Heart right ventricle (tissue), 16 donors: ENCODE results near the gene SMPD2. TPM values are rescaled to one million over a fixed set of nuclear protein-coding genes. Genes with fewer than 3 reads are reported as not detected.

Experiments used
- ATAC-seq, 8 donors: fragments of 200-7000 bp; cut with Tn5 transposase; one replicate each; pipeline ENCODE4 v1.9.1; 2020; ENCODE audit warnings: mild to moderate bottlenecking in 8 of 8, moderate library complexity in 8 of 8, moderate number of reproducible peaks in 1 of 8
- DNase-seq, 2 donors: peaks; one replicate each; pipeline ENCODE4 v3.0.0-alpha.2; 2020
- H3K27ac ChIP-seq, 10 donors: fragments of 200-600 bp; sonication (generic) in 2 of 10; one replicate each; pipeline versions ENCODE4 v1.5.0 to v1.8.0; 2020 to 2022; ENCODE audit warnings: mild to moderate bottlenecking in 3 of 10
- H3K27me3 ChIP-seq, 7 donors: fragments of 200-600 bp; one replicate each; pipeline ENCODE4 v1.8.0; 2021 to 2022; ENCODE audit warnings: mild to moderate bottlenecking in 2 of 7
- H3K36me3 ChIP-seq, 9 donors: fragments of 200-600 bp; sonication (generic) in 1 of 9; one replicate each; pipeline versions ENCODE4 v1.5.0 to v1.8.0; 2020 to 2022; ENCODE audit warnings: mild to moderate bottlenecking in 2 of 9
- H3K4me1 ChIP-seq, 9 donors: fragments of 200-600 bp; sonication (generic) in 1 of 9; one replicate each; pipeline versions ENCODE4 v1.5.0 to v1.8.0; 2020 to 2022; ENCODE audit warnings: mild to moderate bottlenecking in 4 of 9
- H3K4me3 ChIP-seq, 10 donors: fragments of 200-600 bp; sonication (generic) in 2 of 10; one replicate each; pipeline versions ENCODE4 v1.5.0 to v1.8.0; 2020 to 2022; ENCODE audit warnings: mild to moderate bottlenecking in 7 of 10, moderate library complexity in 2 of 10
- H3K9me3 ChIP-seq, 11 donors: fragments of 200-600 bp in 10 of 11; sonication (generic) in 2 of 11; one replicate each; pipeline versions ENCODE4 v1.5.0 to v1.8.0; 2013 to 2022; ENCODE audit warnings: mild to moderate bottlenecking in 2 of 11, control low read depth in 1 of 11, moderate library complexity in 1 of 11
- WGBS, 2 donors: extraction: QIAGEN DNeasy Blood & Tissue Kit; methylation state at CpG; one replicate each; pipeline ENCODE4 v1.1.7; 2013; ENCODE audit warnings: inconsistent platforms in 1 of 2; 5-methylcytosine and 5-hydroxymethylcytosine counted together
- intact Hi-C, 10 donors: fragments of 100-400 bp; cut with DNase I; formaldehyde crosslinking; loops; one replicate each; pipeline versions ENCODE4 v1.11.1 to v1.14.2; 2022
- polyA plus RNA-seq, 2 donors: library from polyadenylated mRNA; stranded (reverse); fragments of 200-250 nt; gene quantifications; one replicate each; pipeline ENCODE4 v1.2.3, GENCODE V29; 2013
- total RNA-seq, 10 donors: library from RNA; stranded (reverse); fragmentation: NEBNext Ultra II Directional in 3 of 10; extraction: Animal tissue kit (Norgen Biotek cat#: 25700) in 3 of 10; gene quantifications; one replicate each; pipeline versions ENCODE4 v1.2.1 to v1.2.4, GENCODE V29; 2021 to 2023
- TF ChIP-seq, protein P1 (sequence below), 9 donors: fragments of 200-600 bp; sonication (generic) in 2 of 9; IDR thresholded peaks; one replicate each; pipeline versions ENCODE4 v1.5.0 to v1.8.0; 2021 to 2022; ENCODE audit warnings: antibody characterized with exemption in 9 of 9, mild to moderate bottlenecking in 5 of 9, moderate library complexity in 1 of 9
- donor health status: Arrhythmogenic right ventricular cardiomyopathy.
- donor health status: ischemic (EF 13 %, LVEDD 7.1; RV severe dilation, severe dysfunction).
- donor health status: healthy with polysubstance abuse.
- donor health status: DM: no; HTN: yes; CAD: no.
- donor health status: DM: no; HTN: no; CAD: no.
- donor health status: ischemic (EF 25% LVEDD 6.9; RV normal size, moderate dysfunction).
- donor health status: ischemic (EF 25% LVEDD 5.7; RV mildly dilated, moderate dysfunction).
- donor health status: healthy.
- donor health status: DM: yes; HTN: yes; CAD: no.
- donor health status: Ischemic cardiomyopathy.
- donor health status: ischemic (EF 35%, LVEDD 5.7; RV mildly dilated, moderate dysfunction).
- donor health status: nonischemic (EF 11% LVEDD 7.7; RV severe dilation, severe dysfunction).
- donor health status: DM: yes; HTN: yes; CAD: no.
- donor health status: PGD.
- donor health status: ischemic (EF 29% LVEDD 5.4; RV normal size, mild dysfunction).
- donor health status: nonischemic (EF 23%, LVEDD 6.1; RV moderate dilation, normal function).

SMPD2 gene
- total and polyA plus RNA-seq, 12 donors, result 2.1 to 8.9 (median 3.9) TPM

- Histone ChIP-seq H3K4me1 (peaks cover 9 to 19% (median 10%) of the 10 kb centered on the region in 9 donors), H3K27me3 (no peaks in the 10 kb centered on the region), H3K27ac (no peak overlapping the region), H3K9me3 (no peaks in the 10 kb centered on the region), H3K4me3 (no peak overlapping the region), H3K36me3 (peaks cover 0 to 67% (median 0%) of the 10 kb centered on the region in 9 donors)
- ATAC-seq (no peak), DNase-seq (no peak)
- TF ChIP-seq, protein P1, sequence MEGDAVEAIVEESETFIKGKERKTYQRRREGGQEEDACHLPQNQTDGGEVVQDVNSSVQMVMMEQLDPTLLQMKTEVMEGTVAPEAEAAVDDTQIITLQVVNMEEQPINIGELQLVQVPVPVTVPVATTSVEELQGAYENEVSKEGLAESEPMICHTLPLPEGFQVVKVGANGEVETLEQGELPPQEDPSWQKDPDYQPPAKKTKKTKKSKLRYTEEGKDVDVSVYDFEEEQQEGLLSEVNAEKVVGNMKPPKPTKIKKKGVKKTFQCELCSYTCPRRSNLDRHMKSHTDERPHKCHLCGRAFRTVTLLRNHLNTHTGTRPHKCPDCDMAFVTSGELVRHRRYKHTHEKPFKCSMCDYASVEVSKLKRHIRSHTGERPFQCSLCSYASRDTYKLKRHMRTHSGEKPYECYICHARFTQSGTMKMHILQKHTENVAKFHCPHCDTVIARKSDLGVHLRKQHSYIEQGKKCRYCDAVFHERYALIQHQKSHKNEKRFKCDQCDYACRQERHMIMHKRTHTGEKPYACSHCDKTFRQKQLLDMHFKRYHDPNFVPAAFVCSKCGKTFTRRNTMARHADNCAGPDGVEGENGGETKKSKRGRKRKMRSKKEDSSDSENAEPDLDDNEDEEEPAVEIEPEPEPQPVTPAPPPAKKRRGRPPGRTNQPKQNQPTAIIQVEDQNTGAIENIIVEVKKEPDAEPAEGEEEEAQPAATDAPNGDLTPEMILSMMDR (IDR thresholded peaks at IDR 0.05), result no peak
- intact Hi-C loops, result no loop called here
- 85 to 88% methylated on average over 15 of the region's 15 CpGs for WGBS, 2 donors
Observed at GRCh38 chr6:109446072-109446471, 5.5 kb downstream of the SMPD2 start.

DNA sequence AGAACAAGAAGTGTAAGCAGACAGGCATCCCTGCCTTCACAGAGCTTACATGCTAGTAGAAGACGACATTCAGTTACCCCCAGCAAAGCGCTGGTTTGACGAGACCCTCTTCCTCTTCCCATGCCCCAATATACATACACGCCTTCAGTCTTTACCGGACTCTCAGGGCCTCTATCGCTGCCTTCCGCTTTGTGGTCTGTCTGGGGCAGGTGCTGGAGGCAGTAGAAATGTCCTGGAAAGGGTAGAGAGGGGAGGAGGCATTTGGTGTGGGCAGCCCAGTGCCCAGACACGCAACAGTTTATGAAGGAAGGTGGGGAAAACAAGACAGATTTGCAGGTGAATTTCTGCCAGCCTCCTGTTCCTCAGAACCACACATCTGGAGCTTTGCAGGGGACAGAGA is 6.0 kb downstream of the SMPD2 start:
- 89 to 98% methylated on average over 8 of the region's 8 CpGs for WGBS, 2 donors

GRCh38 chr6:109447087-109447486 is 6.6 kb downstream of the SMPD2 start:
- no peak overlapping the region for H3K4me3 ChIP-seq
- peaks cover 0 to 76% (median 0%) of the 10 kb centered on the region in 9 donors for H3K36me3 ChIP-seq
- no peak overlapping the region for H3K27ac ChIP-seq
- WGBS, 2 donors, result 91 to 95% methylated on average over 10 of the region's 10 CpGs
- TF ChIP-seq, protein P1 (IDR thresholded peaks at IDR 0.05), result no peak
- intact Hi-C loops, result no loop called here
- ATAC-seq (no peak), DNase-seq (no peak)
- no peaks in the 10 kb centered on the region for H3K9me3 ChIP-seq
- H3K27me3 ChIP-seq, result no peaks in the 10 kb centered on the region
- peaks cover 0 to 11% (median under 1%) of the 10 kb centered on the region in 9 donors for H3K4me1 ChIP-seq

More for the DNA sequence above, 6.0 kb downstream of the SMPD2 start:
- peaks cover 0 to 70% (median 0%) of the 10 kb centered on the region in 9 donors for H3K36me3 ChIP-seq
- TF ChIP-seq, protein P1 (IDR thresholded peaks at IDR 0.05), result no peak
- no peaks in the 10 kb centered on the region for H3K27me3 ChIP-seq
- no peak overlapping the region for H3K4me3 ChIP-seq
- H3K9me3 ChIP-seq, result no peaks in the 10 kb centered on the region
- DNase-seq (no peak), ATAC-seq (no peak)
- H3K4me1 ChIP-seq, result peaks cover 5 to 16% (median 6%) of the 10 kb centered on the region in 9 donors
- intact Hi-C loops, result no loop called here
- H3K27ac ChIP-seq, result no peak overlapping the region

- no peak overlapping the region for H3K4me3 ChIP-seq
- 88 to 92% methylated on average over 8 of the region's 8 CpGs for WGBS, 2 donors
- ATAC-seq (no peak), DNase-seq (no peak)
- no peaks in the 10 kb centered on the region for H3K27me3 ChIP-seq
- peaks cover 0 to 7% (median 0%) of the 10 kb centered on the region in 9 donors for H3K4me1 ChIP-seq
- no peaks in the 10 kb centered on the region for H3K9me3 ChIP-seq
- TF ChIP-seq, protein P1 (IDR thresholded peaks at IDR 0.05), result no peak
- intact Hi-C loops, result no loop called here
- H3K36me3 ChIP-seq, result peaks cover 0 to 79% (median 0%) of the 10 kb centered on the region in 9 donors
- H3K27ac ChIP-seq, result no peak overlapping the region
Observed at GRCh38 chr6:109447878-109448555, 7.5 kb downstream of the SMPD2 start.
